SK-N-SH treated with all-trans-retinoic acid at 6 μM for 48 hours (cell line): ENCODE measurements around the gene ZYG11A.

ENCODE experiments used
- ATAC-seq: fragments of 200-7000 bp; cut with Tn5 transposase; 3 replicates; pipeline ENCODE4 v1.9.1; 2020; ENCODE audit warnings: mild to moderate bottlenecking, moderate library complexity
- ARNTL ChIP-seq: fragments of 450-650 bp; formaldehyde crosslinking; IDR thresholded peaks from 2 replicates; pipeline ENCODE4 v1.5.0; 2020; ENCODE audit warnings: low read depth, mild to moderate bottlenecking, moderate library complexity, borderline replicate concordance
- BACH2 ChIP-seq: fragments of 250-450 bp; sonication (Bioruptor Pico); IDR thresholded peaks from 2 replicates; pipeline ENCODE4 v1.9.0; 2021; ENCODE audit warnings: mild to moderate bottlenecking, borderline replicate concordance
- ESRRG ChIP-seq: fragments of 250-450 bp; sonication (Bioruptor Pico); IDR thresholded peaks from 2 replicates; pipeline ENCODE4 v1.6.1; 2021; ENCODE audit warnings: mild to moderate bottlenecking
- GLIS3 ChIP-seq: fragments of 250-450 bp; sonication (Bioruptor Pico); IDR thresholded peaks from 2 replicates; pipeline ENCODE4 v1.5.0; 2020; ENCODE audit warnings: mild to moderate bottlenecking, moderate library complexity
- ISL1 ChIP-seq: fragments of 250-450 bp; sonication (Bioruptor Pico); IDR thresholded peaks from 2 replicates; pipeline ENCODE4 v2.1.2; 2022; ENCODE audit warnings: mild to moderate bottlenecking, moderate library complexity
- OSR1 ChIP-seq: fragments of 250-450 bp; sonication (Bioruptor Pico); IDR thresholded peaks from 2 replicates; pipeline ENCODE4 v1.8.0; 2022; ENCODE audit warnings: moderate library complexity, mild to moderate bottlenecking, inconsistent platforms
- PPARA ChIP-seq: fragments of 250-450 bp; sonication (Bioruptor Pico); IDR thresholded peaks from 2 replicates; pipeline ENCODE4 v1.5.0; 2020; ENCODE audit warnings: mild to moderate bottlenecking, borderline replicate concordance
- RARB ChIP-seq: fragments of 250-450 bp; sonication (Bioruptor Pico); IDR thresholded peaks from 2 replicates; pipeline ENCODE4 v1.8.0; 2021; ENCODE audit warnings: mild to moderate bottlenecking, moderate library complexity
- SNAI2 ChIP-seq: fragments of 250-450 bp; sonication (Bioruptor Pico); IDR thresholded peaks from 2 replicates; pipeline ENCODE4 v1.5.0; 2020; ENCODE audit warnings: mild to moderate bottlenecking, moderate library complexity
- TCF4 ChIP-seq: fragments of 250-450 bp; sonication (Bioruptor Pico); IDR thresholded peaks from 2 replicates; pipeline ENCODE4 v1.8.0; 2021; ENCODE audit warnings: mild to moderate bottlenecking, moderate library complexity, borderline replicate concordance
- TOX ChIP-seq: fragments of 250-450 bp; sonication (Bioruptor Pico); IDR thresholded peaks from 2 replicates; pipeline ENCODE4 v1.8.0; 2021; ENCODE audit warnings: mild to moderate bottlenecking, moderate library complexity, borderline replicate concordance
- ZC3H10 ChIP-seq: fragments of 250-450 bp; sonication (Bioruptor Pico); IDR thresholded peaks from 2 replicates; pipeline ENCODE4 v1.5.1; 2021; ENCODE audit warnings: mild to moderate bottlenecking, moderate library complexity
- ZFP3 ChIP-seq: fragments of 250-450 bp; sonication (Bioruptor Pico); IDR thresholded peaks from 2 replicates; pipeline ENCODE4 v1.5.0; 2020; ENCODE audit warnings: mild to moderate bottlenecking, moderate library complexity
- ZFP30 ChIP-seq: fragments of 450-650 bp; formaldehyde crosslinking; IDR thresholded peaks from 2 replicates; pipeline ENCODE4 v1.5.0; 2022; ENCODE audit warnings: mild to moderate bottlenecking, moderate library complexity
- ZNF565 ChIP-seq: fragments of 450-650 bp; formaldehyde crosslinking; conservative IDR thresholded peaks from 2 replicates; pipeline ENCODE4 v1.5.0; 2020; ENCODE audit warnings: low read depth, mild to moderate bottlenecking, moderate library complexity
- ZNF70 ChIP-seq: fragments of 450-650 bp; formaldehyde crosslinking; IDR thresholded peaks from 2 replicates; pipeline ENCODE4 v1.5.0; 2020; ENCODE audit warnings: mild to moderate bottlenecking, moderate library complexity
- ZNF8 ChIP-seq: fragments of 450-650 bp; formaldehyde crosslinking; IDR thresholded peaks from 2 replicates; pipeline ENCODE4 v1.5.0; 2020; ENCODE audit warnings: mild to moderate bottlenecking, moderate library complexity
- TF ChIP-seq, protein P1 (sequence below): fragments of 250-450 bp; sonication (Bioruptor Pico); IDR thresholded peaks from 2 replicates; pipeline ENCODE4 v1.5.0; 2020; ENCODE audit warnings: mild to moderate bottlenecking, moderate library complexity
- TF ChIP-seq, protein P2 (sequence below): fragments of 250-450 bp; sonication (Bioruptor Pico); IDR thresholded peaks from 2 replicates; pipeline ENCODE4 v1.8.0; 2020; ENCODE audit warnings: mild to moderate bottlenecking, moderate library complexity, borderline replicate concordance
- TF ChIP-seq, protein P3 (sequence below): fragments of 250-450 bp; sonication (Bioruptor Pico); IDR thresholded peaks from 2 replicates; pipeline ENCODE4 v1.5.1; 2020; ENCODE audit warnings: low read depth, mild to moderate bottlenecking, moderate library complexity
- TF ChIP-seq, protein P4 (sequence below): fragments of 250-450 bp; sonication (Bioruptor Pico); IDR thresholded peaks from 2 replicates; pipeline ENCODE4 v1.8.0; 2021; ENCODE audit warnings: low read depth, mild to moderate bottlenecking, moderate library complexity, borderline replicate concordance

Gene ZYG11A

DNA sequence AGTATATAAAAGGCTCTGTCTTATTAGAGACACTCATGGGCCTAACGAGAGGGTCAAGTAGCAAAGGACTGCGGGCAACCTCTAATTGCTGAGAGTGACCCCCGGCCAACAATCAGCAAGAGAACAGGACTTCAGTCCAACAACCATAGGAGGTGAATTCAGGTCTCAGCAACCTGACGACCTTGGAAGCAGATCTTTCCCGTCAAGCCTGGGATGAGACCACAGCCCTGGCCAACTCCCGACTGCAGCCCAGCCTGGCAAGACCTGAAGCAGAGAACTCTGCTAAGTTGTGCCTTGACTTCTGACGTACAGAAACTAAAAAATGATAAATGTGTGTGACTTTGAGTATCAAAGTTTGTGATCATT is 73.3 kb downstream of the ZYG11A start:
- no peak for ATAC-seq
- TF ChIP-seq ESRRG (CRISPR knock-in tag) (no peak), ZNF565 (CRISPR knock-in tag) (no peak), BACH2 (CRISPR knock-in tag) (no peak), SNAI2 (CRISPR knock-in tag) (no peak), ZNF70 (no peak), TCF4 (CRISPR knock-in tag) (no peak), ZFP3 (CRISPR knock-in tag) (no peak), GLIS3 (CRISPR knock-in tag) (no peak)
- TF ChIP-seq, protein P1, sequence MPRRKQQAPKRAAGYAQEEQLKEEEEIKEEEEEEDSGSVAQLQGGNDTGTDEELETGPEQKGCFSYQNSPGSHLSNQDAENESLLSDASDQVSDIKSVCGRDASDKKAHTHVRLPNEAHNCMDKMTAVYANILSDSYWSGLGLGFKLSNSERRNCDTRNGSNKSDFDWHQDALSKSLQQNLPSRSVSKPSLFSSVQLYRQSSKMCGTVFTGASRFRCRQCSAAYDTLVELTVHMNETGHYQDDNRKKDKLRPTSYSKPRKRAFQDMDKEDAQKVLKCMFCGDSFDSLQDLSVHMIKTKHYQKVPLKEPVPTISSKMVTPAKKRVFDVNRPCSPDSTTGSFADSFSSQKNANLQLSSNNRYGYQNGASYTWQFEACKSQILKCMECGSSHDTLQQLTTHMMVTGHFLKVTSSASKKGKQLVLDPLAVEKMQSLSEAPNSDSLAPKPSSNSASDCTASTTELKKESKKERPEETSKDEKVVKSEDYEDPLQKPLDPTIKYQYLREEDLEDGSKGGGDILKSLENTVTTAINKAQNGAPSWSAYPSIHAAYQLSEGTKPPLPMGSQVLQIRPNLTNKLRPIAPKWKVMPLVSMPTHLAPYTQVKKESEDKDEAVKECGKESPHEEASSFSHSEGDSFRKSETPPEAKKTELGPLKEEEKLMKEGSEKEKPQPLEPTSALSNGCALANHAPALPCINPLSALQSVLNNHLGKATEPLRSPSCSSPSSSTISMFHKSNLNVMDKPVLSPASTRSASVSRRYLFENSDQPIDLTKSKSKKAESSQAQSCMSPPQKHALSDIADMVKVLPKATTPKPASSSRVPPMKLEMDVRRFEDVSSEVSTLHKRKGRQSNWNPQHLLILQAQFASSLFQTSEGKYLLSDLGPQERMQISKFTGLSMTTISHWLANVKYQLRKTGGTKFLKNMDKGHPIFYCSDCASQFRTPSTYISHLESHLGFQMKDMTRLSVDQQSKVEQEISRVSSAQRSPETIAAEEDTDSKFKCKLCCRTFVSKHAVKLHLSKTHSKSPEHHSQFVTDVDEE (CRISPR knock-in tag): no peak
- TF ChIP-seq, protein P2, sequence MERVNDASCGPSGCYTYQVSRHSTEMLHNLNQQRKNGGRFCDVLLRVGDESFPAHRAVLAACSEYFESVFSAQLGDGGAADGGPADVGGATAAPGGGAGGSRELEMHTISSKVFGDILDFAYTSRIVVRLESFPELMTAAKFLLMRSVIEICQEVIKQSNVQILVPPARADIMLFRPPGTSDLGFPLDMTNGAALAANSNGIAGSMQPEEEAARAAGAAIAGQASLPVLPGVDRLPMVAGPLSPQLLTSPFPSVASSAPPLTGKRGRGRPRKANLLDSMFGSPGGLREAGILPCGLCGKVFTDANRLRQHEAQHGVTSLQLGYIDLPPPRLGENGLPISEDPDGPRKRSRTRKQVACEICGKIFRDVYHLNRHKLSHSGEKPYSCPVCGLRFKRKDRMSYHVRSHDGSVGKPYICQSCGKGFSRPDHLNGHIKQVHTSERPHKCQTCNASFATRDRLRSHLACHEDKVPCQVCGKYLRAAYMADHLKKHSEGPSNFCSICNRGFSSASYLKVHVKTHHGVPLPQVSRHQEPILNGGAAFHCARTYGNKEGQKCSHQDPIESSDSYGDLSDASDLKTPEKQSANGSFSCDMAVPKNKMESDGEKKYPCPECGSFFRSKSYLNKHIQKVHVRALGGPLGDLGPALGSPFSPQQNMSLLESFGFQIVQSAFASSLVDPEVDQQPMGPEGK (CRISPR knock-in tag): no peak
- TF ChIP-seq, protein P3, sequence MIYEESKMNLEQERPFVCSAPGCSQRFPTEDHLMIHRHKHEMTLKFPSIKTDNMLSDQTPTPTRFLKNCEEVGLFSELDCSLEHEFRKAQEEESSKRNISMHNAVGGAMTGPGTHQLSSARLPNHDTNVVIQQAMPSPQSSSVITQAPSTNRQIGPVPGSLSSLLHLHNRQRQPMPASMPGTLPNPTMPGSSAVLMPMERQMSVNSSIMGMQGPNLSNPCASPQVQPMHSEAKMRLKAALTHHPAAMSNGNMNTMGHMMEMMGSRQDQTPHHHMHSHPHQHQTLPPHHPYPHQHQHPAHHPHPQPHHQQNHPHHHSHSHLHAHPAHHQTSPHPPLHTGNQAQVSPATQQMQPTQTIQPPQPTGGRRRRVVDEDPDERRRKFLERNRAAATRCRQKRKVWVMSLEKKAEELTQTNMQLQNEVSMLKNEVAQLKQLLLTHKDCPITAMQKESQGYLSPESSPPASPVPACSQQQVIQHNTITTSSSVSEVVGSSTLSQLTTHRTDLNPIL (CRISPR knock-in tag): no peak

DNA sequence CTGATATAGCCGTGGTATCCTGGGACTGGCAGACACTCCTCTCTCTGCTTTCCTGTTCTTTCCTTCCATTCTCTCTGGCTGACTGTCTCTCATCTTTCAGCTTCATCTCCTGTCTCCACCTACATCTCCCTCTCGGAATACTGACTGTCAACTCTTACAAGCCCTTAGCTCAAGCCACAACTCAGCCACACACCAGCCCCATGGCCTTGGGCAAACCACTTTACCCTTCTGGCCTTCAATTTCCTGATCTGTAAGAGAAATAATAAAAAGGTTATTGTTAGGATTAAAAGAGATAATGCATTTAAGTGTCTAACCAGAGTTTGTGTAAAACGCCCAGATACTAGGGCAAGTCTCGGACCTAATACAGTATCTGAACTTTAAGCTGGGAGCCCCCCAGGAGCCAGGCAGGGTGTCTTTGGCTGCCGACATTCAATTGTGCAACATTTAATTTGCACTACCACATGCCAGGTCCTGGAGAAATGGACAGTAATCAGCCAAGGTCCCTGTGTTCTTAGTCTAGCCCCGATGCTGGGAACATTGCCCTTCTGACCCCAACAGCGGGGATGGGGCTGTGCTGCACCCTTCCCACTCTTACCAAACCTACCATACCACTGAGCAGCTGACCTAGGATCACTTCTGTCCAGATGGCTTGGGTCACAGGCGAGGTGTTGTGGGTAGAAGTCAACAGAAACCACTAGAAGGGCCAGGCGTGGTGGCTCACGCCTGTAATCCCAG is 73.8 kb downstream of the ZYG11A start:
- no peak for ATAC-seq
- TF ChIP-seq BACH2 (CRISPR knock-in tag): no peak
- TF ChIP-seq PPARA: no peak
- TF ChIP-seq RARB (CRISPR knock-in tag): no peak
- no peak for TF ChIP-seq ISL1 (CRISPR knock-in tag)
- no peak for TF ChIP-seq TCF4 (CRISPR knock-in tag)
- TF ChIP-seq ZNF8 (CRISPR knock-in tag): no peak
- no peak for TF ChIP-seq SNAI2 (CRISPR knock-in tag)
- no peak for TF ChIP-seq ZFP30
- no peak for TF ChIP-seq OSR1 (CRISPR knock-in tag)
- TF ChIP-seq ARNTL (CRISPR knock-in tag): no peak
- TF ChIP-seq, protein P4, sequence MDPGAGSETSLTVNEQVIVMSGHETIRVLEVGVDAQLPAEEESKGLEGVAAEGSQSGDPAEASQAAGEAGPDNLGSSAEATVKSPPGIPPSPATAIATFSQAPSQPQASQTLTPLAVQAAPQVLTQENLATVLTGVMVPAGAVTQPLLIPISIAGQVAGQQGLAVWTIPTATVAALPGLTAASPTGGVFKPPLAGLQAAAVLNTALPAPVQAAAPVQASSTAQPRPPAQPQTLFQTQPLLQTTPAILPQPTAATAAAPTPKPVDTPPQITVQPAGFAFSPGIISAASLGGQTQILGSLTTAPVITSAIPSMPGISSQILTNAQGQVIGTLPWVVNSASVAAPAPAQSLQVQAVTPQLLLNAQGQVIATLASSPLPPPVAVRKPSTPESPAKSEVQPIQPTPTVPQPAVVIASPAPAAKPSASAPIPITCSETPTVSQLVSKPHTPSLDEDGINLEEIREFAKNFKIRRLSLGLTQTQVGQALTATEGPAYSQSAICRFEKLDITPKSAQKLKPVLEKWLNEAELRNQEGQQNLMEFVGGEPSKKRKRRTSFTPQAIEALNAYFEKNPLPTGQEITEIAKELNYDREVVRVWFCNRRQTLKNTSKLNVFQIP (CRISPR knock-in tag): no peak
- no peak for TF ChIP-seq ZNF565 (CRISPR knock-in tag)
- TF ChIP-seq GLIS3 (CRISPR knock-in tag): no peak
- TF ChIP-seq, protein P1 (CRISPR knock-in tag): no peak
- no peak for TF ChIP-seq TOX (CRISPR knock-in tag)
- no peak for TF ChIP-seq ZC3H10 (CRISPR knock-in tag)
- TF ChIP-seq ESRRG (CRISPR knock-in tag): no peak
- TF ChIP-seq, protein P2 (CRISPR knock-in tag): no peak
- TF ChIP-seq, all 23 proteins: peak for 0
